IMR-90 (cell line): ENCODE results near the gene SBNO1. TPM values are rescaled to one million over a fixed set of nuclear protein-coding genes. Genes with fewer than 3 reads are reported as not detected.

ENCODE experiments used
- ATAC-seq: fragments of 200-7000 bp; cut with Tn5 transposase; 2 replicates; pipeline ENCODE4 v1.9.1; 2020; ENCODE audit warnings: low read depth, mild to moderate bottlenecking, moderate library complexity
- BruUV-seq: library from RNA; stranded (reverse); fragments of 400-500 nt; replicated peaks from 2 replicates; lab custom pipeline; 2021; lab: Mats Ljungman, UMichigan
- CTCF ChIA-PET: fragments of 300-600 bp; formaldehyde crosslinking; extraction: SDS; loops from one replicate; lab custom pipeline; 2021; ENCODE audit warnings: antibody characterized with exemption; lab: Yijun Ruan, JAX
- POLR2A ChIA-PET: fragments of 300-600 bp; sonication (Branson Sonifier 250); formaldehyde crosslinking; loops from one replicate; lab custom pipeline; 2022; ENCODE audit warnings: antibody characterized with exemption; ENCODE audit not compliant: unreplicated experiment; lab: Charles Lee
- DNase-seq: peaks from one replicate; pipeline ENCODE4 v3.0.0; 2013
- H2AFZ ChIP-seq: replicated peaks from 2 replicates; pipeline ENCODE3; 2013; ENCODE audit warnings: low read length, mild to moderate bottlenecking; ENCODE audit not compliant: poor library complexity
- H2AK5ac ChIP-seq: 2 replicates; pipeline ENCODE4 v1.6.1; 2013; ENCODE audit warnings: low read depth, low read length, inconsistent platforms
- H2AK9ac ChIP-seq: replicated peaks from 2 replicates; pipeline ENCODE3; 2013; ENCODE audit warnings: mild to moderate bottlenecking, low read depth, low read length, moderate library complexity; ENCODE audit not compliant: poor library complexity
- H2BK120ac ChIP-seq: 2 replicates; pipeline ENCODE4 v1.6.1; 2013; ENCODE audit warnings: low read depth, low read length, inconsistent platforms
- H2BK15ac ChIP-seq: 3 replicates; pipeline ENCODE4 v1.6.1; 2013; ENCODE audit warnings: low read depth, low read length, inconsistent platforms
- H2BK20ac ChIP-seq: 2 replicates; pipeline ENCODE4 v1.6.1; 2013; ENCODE audit warnings: low read depth, mild to moderate bottlenecking, inconsistent platforms, low read length, moderate library complexity
- H2BK5ac ChIP-seq: 2 replicates; pipeline ENCODE4 v1.6.1; 2013; ENCODE audit warnings: mild to moderate bottlenecking, low read depth, low read length, inconsistent platforms; ENCODE audit not compliant: poor library complexity, severe bottlenecking
- H3K14ac ChIP-seq: replicated peaks from 2 replicates; pipeline ENCODE4 v1.6.1; 2013; ENCODE audit warnings: low read depth, low read length, inconsistent platforms
- H3K18ac ChIP-seq: 2 replicates; pipeline ENCODE4 v1.6.1; 2013; ENCODE audit warnings: low read depth, low read length, control low read depth
- H3K23ac ChIP-seq: 2 replicates; pipeline ENCODE4 v1.6.1; 2013; ENCODE audit warnings: low read depth, low read length, inconsistent platforms
- H3K27ac ChIP-seq: 2 replicates; pipeline ENCODE4 v1.5.1; 2013; ENCODE audit warnings: mild to moderate bottlenecking, control low read depth, low read length; ENCODE audit not compliant: insufficient read depth
- H3K27me3 ChIP-seq: 2 replicates; pipeline ENCODE4 v1.6.1; 2013; ENCODE audit warnings: low read length; ENCODE audit not compliant: control insufficient read depth, insufficient read depth
- H3K36me3 ChIP-seq: 2 replicates; pipeline ENCODE4 v1.6.1; 2013; ENCODE audit warnings: low read length, mixed read lengths; ENCODE audit not compliant: control insufficient read depth, insufficient read depth
- H3K4ac ChIP-seq: 2 replicates; pipeline ENCODE4 v1.6.1; 2013; ENCODE audit warnings: low read depth, low read length, inconsistent platforms
- H3K4me1 ChIP-seq: 2 replicates; pipeline ENCODE4 v1.6.1; 2013; ENCODE audit warnings: low read length, mixed read lengths; ENCODE audit not compliant: control insufficient read depth, insufficient read depth
- H3K4me2 ChIP-seq: 2 replicates; pipeline ENCODE4 v1.6.1; 2013; ENCODE audit warnings: low read depth, mild to moderate bottlenecking, control low read depth, low read length, moderate library complexity
- H3K4me3 ChIP-seq: 2 replicates; pipeline ENCODE4 v1.5.1; 2013; ENCODE audit warnings: low read depth, mild to moderate bottlenecking, control low read depth, low read length, moderate library complexity; ENCODE audit not compliant: insufficient read depth
- H3K56ac ChIP-seq: 2 replicates; pipeline ENCODE4 v1.6.1; 2013; ENCODE audit warnings: low read length, inconsistent platforms; ENCODE audit not compliant: insufficient read depth; ENCODE audit errors: extremely low read depth
- H3K79me1 ChIP-seq, 2 experiments: 2 replicates each; pipeline ENCODE4 v1.6.1; 2013; ENCODE audit warnings: low read length in 2 of 2, inconsistent platforms in 1 of 2, low read depth in 1 of 2
- H3K9ac ChIP-seq: 2 replicates; pipeline ENCODE4 v1.6.1; 2013; ENCODE audit warnings: low read depth, low read length, control low read depth
- H3K9me1 ChIP-seq: 2 replicates; pipeline ENCODE4 v1.6.1; 2013; ENCODE audit warnings: low read length, inconsistent platforms; ENCODE audit not compliant: insufficient read depth
- H3K9me3 ChIP-seq: 2 replicates; pipeline ENCODE4 v1.6.1; 2013; ENCODE audit warnings: low read length; ENCODE audit not compliant: control insufficient read depth, insufficient read depth
- H4K20me1 ChIP-seq: 2 replicates; pipeline ENCODE4 v1.6.1; 2013; ENCODE audit warnings: low read length, inconsistent platforms; ENCODE audit not compliant: insufficient read depth
- H4K5ac ChIP-seq: 2 replicates; pipeline ENCODE4 v1.6.1; 2013; ENCODE audit warnings: mild to moderate bottlenecking, low read depth, low read length, control low read depth
- H4K8ac ChIP-seq, 2 experiments: 2 replicates each; pipeline ENCODE4 v1.6.1; 2013; ENCODE audit warnings: low read depth in 2 of 2, low read length in 2 of 2, control low read depth in 1 of 2, inconsistent platforms in 1 of 2
- H4K91ac ChIP-seq: 2 replicates; pipeline ENCODE4 v1.6.1; 2013; ENCODE audit warnings: low read depth, low read length, inconsistent platforms; ENCODE audit not compliant: insufficient read depth
- BHLHE40 ChIP-seq: fragments of 150-350 bp; IDR thresholded peaks from 2 replicates; pipeline ENCODE4 v1.6.1; 2016; ENCODE audit warnings: mild to moderate bottlenecking, low read depth, low read length
- CEBPB ChIP-seq: IDR thresholded peaks from 2 replicates; pipeline ENCODE4 v1.6.1; 2012; ENCODE audit warnings: low read depth, low read length, improper control_type of control experiment
- CHD1 ChIP-seq: IDR thresholded peaks from 2 replicates; pipeline ENCODE4 v1.6.1; 2012; ENCODE audit warnings: low read depth, low read length, improper control_type of control experiment
- CTCF ChIP-seq: conservative IDR thresholded peaks from 2 replicates; pipeline ENCODE4 v1.5.1; 2012; ENCODE audit warnings: mild to moderate bottlenecking, low read depth, low read length, improper control_type of control experiment
- ELK1 ChIP-seq: fragments of 150-350 bp; IDR thresholded peaks from 2 replicates; pipeline ENCODE4 v1.6.1; 2016; ENCODE audit warnings: low read depth, mild to moderate bottlenecking, low read length, moderate library complexity, borderline replicate concordance
- FOS ChIP-seq: fragments of 150-350 bp; IDR thresholded peaks from 2 replicates; pipeline ENCODE4 v1.6.1; 2016; ENCODE audit warnings: low read depth, low read length
- MAZ ChIP-seq: IDR thresholded peaks from 2 replicates; pipeline ENCODE4 v1.6.1; 2012; ENCODE audit warnings: low read depth, mild to moderate bottlenecking, low read length, improper control_type of control experiment, moderate library complexity, borderline replicate concordance
- MXI1 ChIP-seq: IDR thresholded peaks from 2 replicates; pipeline ENCODE4 v1.6.1; 2012; ENCODE audit warnings: low read depth, mild to moderate bottlenecking, low read length, moderate library complexity, borderline replicate concordance
- NFE2L2 ChIP-seq: fragments of 150-350 bp; IDR thresholded peaks from 2 replicates; pipeline ENCODE4 v1.6.1; 2016; ENCODE audit warnings: low read depth, mild to moderate bottlenecking, low read length
- POLR2A ChIP-seq: IDR thresholded peaks from 2 replicates; pipeline ENCODE4 v1.6.1; 2012; ENCODE audit warnings: mild to moderate bottlenecking, low read depth, low read length
- RAD21 ChIP-seq: IDR thresholded peaks from 2 replicates; pipeline ENCODE4 v1.6.1; 2012; ENCODE audit warnings: low read length, improper control_type of control experiment
- RCOR1 ChIP-seq: IDR thresholded peaks from 2 replicates; pipeline ENCODE4 v1.6.1; 2012; ENCODE audit warnings: mild to moderate bottlenecking, low read length, improper control_type of control experiment; ENCODE audit not compliant: insufficient replicate concordance
- RFX5 ChIP-seq: IDR thresholded peaks from 2 replicates; pipeline ENCODE4 v1.8.0; 2012; ENCODE audit warnings: low read depth, mild to moderate bottlenecking, low read length, moderate library complexity
- SMC3 ChIP-seq: fragments of 150-350 bp; IDR thresholded peaks from 2 replicates; pipeline ENCODE4 v1.6.1; 2016; ENCODE audit warnings: low read depth, mild to moderate bottlenecking, antibody characterized with exemption, low read length, moderate library complexity
- USF2 ChIP-seq: fragments of 150-350 bp; IDR thresholded peaks from 2 replicates; pipeline ENCODE4 v1.6.1; 2017; ENCODE audit warnings: mild to moderate bottlenecking, antibody characterized with exemption, low read length, low read depth
- WGBS, 2 experiments: methylation state at CpG; one replicate each; pipeline versions ENCODE4 v1.1.5 to v1.1.7; 2013; ENCODE audit warnings: missing lambda C conversion rate in 2 of 2; ENCODE audit not compliant: insufficient read length in 1 of 2; ENCODE audit errors: extremely low coverage in 2 of 2; 5-methylcytosine and 5-hydroxymethylcytosine counted together
- dilution Hi-C: fragments of 300-500 bp; cut with HindIII; formaldehyde crosslinking; loops from one replicate; pipeline ENCODE4 v1.14.3; 2018; ENCODE audit warnings: low sequenced_read_pairs; ENCODE audit not compliant: unreplicated experiment
- in situ Hi-C: fragments of 300-500 bp; cut with MboI; formaldehyde crosslinking; loops from 3 replicates; pipeline ENCODE4 v1.14.3; 2019; ENCODE audit warnings: low sequenced_read_pairs, inconsistent platforms, mixed read lengths
- intact Hi-C: fragments of 100-400 bp; cut with micrococcal nuclease; formaldehyde crosslinking; loops from 2 replicates; pipeline ENCODE4 v1.10.0; 2022
- polyA plus RNA-seq, 3 experiments: library from polyadenylated mRNA; depleted of rRNA; stranded (reverse); fragments of >200 nt; gene quantifications; 2 replicates each; pipeline ENCODE4 v1.2.3, GENCODE V29; 2012; ENCODE audit warnings: low replicate concordance in 1 of 3
- total RNA-seq: library from RNA; depleted of rRNA; stranded (reverse); fragments of >200 nt; gene quantifications from 2 replicates; pipeline ENCODE4 v1.2.3, GENCODE V29; 2012

The SBNO1 gene
- total and polyA plus RNA-seq, 2 of the 4 experiments (the other 2 are of a cell fraction), result 5.3 to 24.9 TPM

GRCh38 chr12:123280971-123281370 lies 83.7 kb downstream of the SBNO1 start:
- Histone ChIP-seq H3K18ac (no peak overlapping the region), H3K79me1 (no peaks in the 10 kb centered on the region), H3K14ac (no peak overlapping the region), H3K9ac (no peak overlapping the region), H3K9me3 (no peaks in the 10 kb centered on the region), H3K9me1 (no peaks in the 10 kb centered on the region), H4K20me1 (no peaks in the 10 kb centered on the region), H2AK9ac (no peak overlapping the region), H3K4me3 (no peak overlapping the region), H4K5ac (no peak overlapping the region), H2AFZ (no peak overlapping the region), H3K4me1 (no peaks in the 10 kb centered on the region), H3K23ac (no peak overlapping the region), H4K91ac (no peak overlapping the region), H3K4me2 (no peak overlapping the region), H2BK20ac (no peak overlapping the region), H3K27me3 (no peaks in the 10 kb centered on the region), H4K8ac (no peak overlapping the region), H3K27ac (no peak overlapping the region), H2BK15ac (no peak overlapping the region), H3K4ac (no peak overlapping the region), H2BK5ac (no peak overlapping the region), H3K56ac (no peak overlapping the region), H2BK120ac (no peak overlapping the region), H3K36me3 (no peaks in the 10 kb centered on the region), H2AK5ac (no peak overlapping the region)
- ChIA-PET POLR2A (interaction anchor here (0.6 kb wide), 1 partner anchor 43 kb away, joined by 4 read pairs; no protein-coding TSS in a partner anchor), CTCF (no interaction called here)
- ATAC-seq (no peak), DNase-seq (no peak)
- WGBS, 2 experiments, result no CpG with 5 or more reads among the region's 2 CpGs
- dilution Hi-C loops, result no loop called here
- intact Hi-C loops, result no loop called here
- in situ Hi-C loops, result no loop called here
- no TSS peak for BruUV-seq
- no peak for TF ChIP-seq NFE2L2
- TF ChIP-seq BHLHE40, result no peak
- TF ChIP-seq FOS, result no peak
- TF ChIP-seq CTCF, result no peak
- TF ChIP-seq SMC3, result no peak
- TF ChIP-seq RFX5, result no peak
- no peak for TF ChIP-seq MXI1
- TF ChIP-seq CEBPB, result no peak
- no peak for TF ChIP-seq ELK1
- TF ChIP-seq RCOR1, result no peak
- no peak for TF ChIP-seq RAD21
- TF ChIP-seq POLR2A, result no peak
- TF ChIP-seq MAZ, result no peak
- TF ChIP-seq USF2, result no peak
- no peak for TF ChIP-seq CHD1
